SK-N-MC (cell line): ENCODE results near the gene OPCML.

Source experiments
- DNase-seq: peaks from one replicate; pipeline ENCODE4 v3.0.0-alpha.2; 2011; ENCODE audit warnings: low read depth, low spot score
- H3K27ac ChIP-seq: fragments of 200-600 bp; sonication (generic); 2 replicates; pipeline ENCODE4 v1.5.1; 2016; ENCODE audit warnings: mixed run types
- H3K36me3 ChIP-seq: fragments of 200-600 bp; sonication (generic); 2 replicates; pipeline ENCODE4 v1.6.1; 2017; ENCODE audit warnings: antibody characterized with exemption, low read length, mixed read lengths; ENCODE audit not compliant: insufficient read depth
- H3K4me3 ChIP-seq: fragments of 200-600 bp; sonication (generic); 2 replicates; pipeline ENCODE4 v1.5.1; 2016
- H3K9ac ChIP-seq: fragments of 200-600 bp; sonication (generic); 2 replicates; pipeline ENCODE4 v1.8.0; 2017; ENCODE audit warnings: mixed run types, mixed read lengths; ENCODE audit not compliant: insufficient read length
- H3K9me3 ChIP-seq: fragments of 200-600 bp; sonication (generic); 2 replicates; pipeline ENCODE4 v1.6.1; 2017; ENCODE audit warnings: low read depth, mild to moderate bottlenecking, antibody characterized with exemption, low read length, moderate library complexity, mixed read lengths
- EZH2 ChIP-seq: fragments of 200-600 bp; sonication (generic); IDR thresholded peaks from one replicate; pipeline ENCODE4 v1.6.1; 2017; ENCODE audit warnings: antibody characterized with exemption
- FOXP2 ChIP-seq: optimal IDR thresholded peaks from 2 replicates; pipeline ENCODE3; 2011; ENCODE audit warnings: mild to moderate bottlenecking, moderate library complexity; ENCODE audit not compliant: insufficient read depth; ENCODE audit errors: extremely low read length, control extremely low read depth
- POLR2AphosphoS5 ChIP-seq: IDR thresholded peaks from 2 replicates; pipeline ENCODE4 v1.6.1; 2012; ENCODE audit warnings: mild to moderate bottlenecking, low read depth, low read length, borderline replicate concordance

Gene OPCML

GRCh38 chr11:133134314-133135173 lies 397.8 kb downstream of the OPCML start:
- H3K9me3 ChIP-seq = no peaks in the 10 kb centered on the region
- H3K4me3 ChIP-seq = no peak overlapping the region
- no peaks in the 10 kb centered on the region for H3K36me3 ChIP-seq
- peak; percentile 2 for DNase-seq
- H3K27ac ChIP-seq = no peak overlapping the region
- H3K9ac ChIP-seq = no peak overlapping the region
- TF ChIP-seq FOXP2 = no peak

GRCh38 chr11:133133606-133134005 lies 398.7 kb downstream of the OPCML start:
- H3K27ac ChIP-seq = no peak overlapping the region
- H3K36me3 ChIP-seq = no peaks in the 10 kb centered on the region
- DNase-seq = no peak
- no peak overlapping the region for H3K4me3 ChIP-seq
- TF ChIP-seq POLR2AphosphoS5 = no peak
- no peak for TF ChIP-seq EZH2
- TF ChIP-seq FOXP2 = no peak
- H3K9me3 ChIP-seq = no peaks in the 10 kb centered on the region
- no peak overlapping the region for H3K9ac ChIP-seq

- Histone ChIP-seq H3K4me3 (no peak overlapping the region), H3K9me3 (no peaks in the 10 kb centered on the region), H3K36me3 (no peaks in the 10 kb centered on the region), H3K27ac (no peak overlapping the region), H3K9ac (no peak overlapping the region)
- DNase-seq = no peak
- TF ChIP-seq EZH2 = no peak
- TF ChIP-seq FOXP2 = no peak
- no peak for TF ChIP-seq POLR2AphosphoS5
Measured at GRCh38 chr11:133133050-133133449, 399.3 kb downstream of the OPCML start.

- no peak overlapping the region for H3K4me3 ChIP-seq
- no peaks in the 10 kb centered on the region for H3K9me3 ChIP-seq
- DNase-seq = no peak
- no peaks in the 10 kb centered on the region for H3K36me3 ChIP-seq
- no peak overlapping the region for H3K27ac ChIP-seq
- no peak for TF ChIP-seq POLR2AphosphoS5
- TF ChIP-seq EZH2 = no peak
- no peak for TF ChIP-seq FOXP2
- no peak overlapping the region for H3K9ac ChIP-seq
Measured at GRCh38 chr11:133127741-133128140, 404.6 kb downstream of the OPCML start.

GRCh38 chr11:133123796-133124195 lies 408.5 kb downstream of the OPCML start:
- Histone ChIP-seq H3K36me3 (no peaks in the 10 kb centered on the region), H3K9ac (no peak overlapping the region), H3K9me3 (no peaks in the 10 kb centered on the region), H3K27ac (no peak overlapping the region), H3K4me3 (no peak overlapping the region)
- no peak for DNase-seq
- no peak for TF ChIP-seq POLR2AphosphoS5
- no peak for TF ChIP-seq FOXP2
- TF ChIP-seq EZH2 = no peak

- no peak overlapping the region for H3K9ac ChIP-seq
- DNase-seq = no peak
- H3K27ac ChIP-seq = no peak overlapping the region
- no peaks in the 10 kb centered on the region for H3K36me3 ChIP-seq
- H3K4me3 ChIP-seq = no peak overlapping the region
- no peaks in the 10 kb centered on the region for H3K9me3 ChIP-seq
- TF ChIP-seq POLR2AphosphoS5 (no peak), EZH2 (no peak), FOXP2 (no peak)
Measured at GRCh38 chr11:133123366-133123765, 408.9 kb downstream of the OPCML start.

GRCh38 chr11:133122256-133122655 lies 410.0 kb downstream of the OPCML start:
- Histone ChIP-seq H3K9me3 (no peaks in the 10 kb centered on the region), H3K36me3 (no peaks in the 10 kb centered on the region), H3K4me3 (no peak overlapping the region), H3K27ac (no peak overlapping the region), H3K9ac (no peak overlapping the region)
- no peak for TF ChIP-seq FOXP2
- no peak for TF ChIP-seq EZH2
- no peak for TF ChIP-seq POLR2AphosphoS5
- no peak for DNase-seq

GRCh38 chr11:133118563-133119268 lies 413.6 kb downstream of the OPCML start:
- no peak for DNase-seq
- TF ChIP-seq EZH2 = no peak
- TF ChIP-seq POLR2AphosphoS5 = no peak
- TF ChIP-seq FOXP2 = no peak

GRCh38 chr11:133115099-133115498 lies 417.2 kb downstream of the OPCML start:
- Histone ChIP-seq H3K9me3 (no peaks in the 10 kb centered on the region), H3K9ac (no peak overlapping the region), H3K4me3 (no peak overlapping the region), H3K36me3 (no peaks in the 10 kb centered on the region), H3K27ac (no peak overlapping the region)
- TF ChIP-seq EZH2 (no peak), POLR2AphosphoS5 (no peak), FOXP2 (no peak)
- no peak for DNase-seq

More at GRCh38 chr11:133118563-133119268, 413.6 kb downstream of the OPCML start:
- H3K4me3 ChIP-seq = no peak overlapping the region
- H3K27ac ChIP-seq = no peak overlapping the region
- H3K9ac ChIP-seq = no peak overlapping the region
- H3K9me3 ChIP-seq = no peaks in the 10 kb centered on the region
- no peaks in the 10 kb centered on the region for H3K36me3 ChIP-seq
